HG02938 (cell line): ENCODE data around the gene SNRK.
A peak's percentile ranks its signal among the peaks of the same experiment; 100 is the strongest.

Experiments used
- ATAC-seq: cut with Tn5 transposase; IDR thresholded peaks from one replicate; pipeline ENCODE4 v1.9.1; 2021; ENCODE audit warnings: mild to moderate bottlenecking, moderate library complexity; ENCODE audit not compliant: unreplicated experiment

Gene SNRK

GRCh38 chr3:43370293-43370980 is 84.1 kb downstream of the SNRK start:
- no peak for ATAC-seq

GRCh38 chr3:43371494-43371893 is 85.2 kb downstream of the SNRK start:
- ATAC-seq, result no peak

GRCh38 chr3:43372007-43372740 is 85.8 kb downstream of the SNRK start:
- no peak for ATAC-seq

GRCh38 chr3:43372809-43373559 is 86.6 kb downstream of the SNRK start:
- no peak for ATAC-seq

DNA sequence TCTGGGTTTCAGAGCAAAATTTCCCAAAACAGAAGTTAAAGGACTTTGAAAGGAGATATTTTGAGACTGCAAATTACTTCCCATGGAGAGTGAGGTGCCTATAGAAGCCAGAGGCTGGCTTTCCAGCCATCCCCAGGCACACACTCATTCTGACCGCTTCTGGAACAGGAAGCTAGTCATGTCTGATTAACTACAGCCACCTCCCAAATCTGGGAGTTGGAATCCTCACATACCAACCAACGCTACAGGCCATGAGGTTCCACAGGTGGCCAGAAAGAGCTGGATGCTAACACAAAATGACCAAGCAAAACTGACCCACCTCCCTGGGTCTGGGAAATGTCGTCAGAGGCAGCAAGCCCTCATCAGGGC is 87.2 kb downstream of the SNRK start:
- ATAC-seq, result no peak

GRCh38 chr3:43378066-43378935 is 92.0 kb downstream of the SNRK start:
- peak; percentile 58 for ATAC-seq

- no peak for ATAC-seq
Measured at GRCh38 chr3:43379343-43379742, 93.0 kb downstream of the SNRK start.

DNA sequence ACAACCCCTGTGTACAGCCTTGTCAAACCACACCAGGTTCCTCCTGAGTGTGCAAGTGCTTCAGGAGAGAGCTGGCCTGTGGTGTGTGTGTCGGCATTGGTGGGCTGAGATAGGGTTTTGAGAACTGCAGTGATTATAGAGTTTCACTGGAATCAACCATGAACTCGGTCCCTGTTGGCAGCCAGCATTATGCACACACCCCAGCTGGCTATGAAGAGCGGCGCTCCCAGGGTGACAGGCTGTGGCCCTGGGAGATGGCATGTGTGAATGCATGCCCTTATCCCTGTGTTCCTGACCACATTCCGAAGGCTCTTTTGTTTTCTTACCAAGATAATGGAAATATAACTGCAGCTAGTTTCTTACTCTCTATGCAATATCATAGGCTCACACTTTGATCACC is 101.8 kb downstream of the SNRK start:
- no peak for ATAC-seq

GRCh38 chr3:43388915-43389314 is 102.6 kb downstream of the SNRK start:
- no peak for ATAC-seq

- ATAC-seq, result no peak
Measured at GRCh38 chr3:43389388-43390254, 103.3 kb downstream of the SNRK start.

DNA sequence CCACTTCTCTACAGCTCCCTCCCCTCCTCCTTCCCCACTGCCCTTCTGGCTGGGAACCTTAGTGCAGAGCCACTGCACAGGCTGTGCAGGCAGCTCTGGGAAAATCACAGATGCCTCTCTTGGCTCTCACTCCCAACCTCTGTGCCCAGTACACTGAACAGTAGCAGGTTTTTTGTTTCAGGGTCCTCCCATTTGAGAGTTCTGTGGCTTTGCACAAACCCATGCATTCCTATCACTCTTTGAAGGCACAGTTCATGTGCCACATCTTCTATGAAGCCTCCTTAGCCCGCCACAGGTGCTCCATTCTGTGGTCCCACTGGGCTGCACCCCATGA is 103.9 kb downstream of the SNRK start:
- ATAC-seq, result no peak

- no peak for ATAC-seq
Measured at GRCh38 chr3:43391621-43392020, 105.3 kb downstream of the SNRK start.

DNA sequence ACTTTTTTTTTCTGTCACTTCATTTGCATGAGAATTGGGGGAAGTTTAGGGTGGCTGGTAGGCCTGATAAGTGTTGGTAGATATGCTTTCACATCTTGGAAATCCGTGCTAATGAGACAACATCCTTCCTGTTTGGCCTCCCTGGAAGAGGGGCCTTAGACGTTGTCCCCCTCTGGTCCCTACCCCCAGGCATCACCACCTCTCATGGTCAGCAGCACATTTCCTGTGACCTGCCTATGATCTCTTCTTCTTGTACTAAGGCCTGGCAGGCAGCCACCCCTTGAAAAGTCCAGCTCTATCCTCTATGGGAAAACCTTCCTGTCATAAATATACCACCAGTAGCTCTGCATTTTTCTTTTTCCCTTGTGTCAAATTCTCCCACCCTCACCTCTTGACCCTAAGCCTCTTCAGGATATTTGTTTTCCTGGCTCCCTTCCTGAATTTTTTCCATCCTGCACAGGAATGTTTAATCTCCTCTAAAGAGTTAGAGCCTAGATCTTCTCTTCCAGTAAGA is 107.8 kb downstream of the SNRK start:
- no peak for ATAC-seq

DNA sequence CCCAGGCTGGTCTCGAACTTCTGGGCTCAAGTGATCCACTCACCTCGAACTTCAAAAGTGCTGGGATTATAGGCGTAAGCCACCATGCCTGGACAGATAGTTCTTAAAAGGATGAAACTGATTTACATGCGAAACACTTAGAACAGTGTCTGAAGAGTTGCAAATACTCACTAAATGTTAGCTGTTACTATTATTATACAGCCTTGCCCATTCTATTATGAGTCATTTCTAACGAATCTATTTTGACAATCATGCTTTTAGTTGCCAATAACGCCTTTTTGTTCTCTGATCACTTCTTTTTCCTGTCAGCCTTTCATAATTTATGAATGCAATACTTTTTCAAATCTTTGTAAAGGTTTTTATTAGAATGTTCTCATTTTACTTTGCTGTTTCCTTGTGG is 112.7 kb downstream of the SNRK start:
- no peak for ATAC-seq

DNA sequence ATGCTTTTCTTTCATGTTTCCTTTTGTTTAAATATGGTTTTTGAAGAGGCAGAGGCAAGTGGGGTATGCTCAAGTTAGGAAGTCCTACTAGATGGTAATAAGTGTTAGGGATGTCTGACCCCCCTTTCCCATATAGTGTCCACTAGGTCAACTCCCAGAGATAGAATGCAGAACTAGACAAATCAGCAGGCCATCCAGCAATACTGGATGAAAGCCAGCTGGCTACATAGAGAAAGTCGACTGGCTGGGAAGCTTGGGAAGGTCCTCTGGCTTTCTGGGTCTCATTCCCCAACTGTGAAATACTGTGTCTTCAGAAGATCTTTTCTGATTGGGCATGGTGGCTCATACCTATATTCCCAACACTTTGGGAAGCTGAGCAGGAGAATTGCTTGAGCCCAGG is 113.8 kb downstream of the SNRK start:
- no peak for ATAC-seq
